Neuronal stem cell (in vitro differentiated cells): ENCODE results near the gene NKX2-4. TPM values are rescaled to one million over a fixed set of nuclear protein-coding genes. Genes with fewer than 3 reads are reported as not detected.

ENCODE experiments used
- DNase-seq: peaks from one replicate; pipeline ENCODE4 v3.0.0-alpha.2; 2013; ENCODE audit warnings: low spot score
- H2AFZ ChIP-seq: one replicate; pipeline ENCODE4 v1.6.1; 2013; ENCODE audit warnings: mild to moderate bottlenecking, low read length, inconsistent platforms
- H2AK5ac ChIP-seq: 2 replicates; pipeline ENCODE4 v1.6.1; 2013; ENCODE audit warnings: low read depth, mild to moderate bottlenecking, inconsistent platforms, low read length, moderate library complexity, mixed read lengths
- H2BK120ac ChIP-seq: 2 replicates; pipeline ENCODE4 v1.6.1; 2013; ENCODE audit warnings: low read depth, mild to moderate bottlenecking, inconsistent platforms, low read length, moderate library complexity, mixed read lengths
- H2BK12ac ChIP-seq: one replicate; pipeline ENCODE4 v1.6.1; 2013; ENCODE audit warnings: low read length, inconsistent platforms
- H2BK15ac ChIP-seq: 2 replicates; pipeline ENCODE4 v1.6.1; 2013; ENCODE audit warnings: mild to moderate bottlenecking, low read length, inconsistent platforms, mixed read lengths
- H2BK5ac ChIP-seq: one replicate; pipeline ENCODE4 v1.6.1; 2013; ENCODE audit warnings: inconsistent platforms, mild to moderate bottlenecking, low read length, moderate library complexity
- H3K14ac ChIP-seq: one replicate; pipeline ENCODE4 v1.6.1; 2013; ENCODE audit warnings: low read length, inconsistent platforms
- H3K18ac ChIP-seq: 2 replicates; pipeline ENCODE4 v1.6.1; 2013; ENCODE audit warnings: low read length, inconsistent platforms
- H3K23ac ChIP-seq: 2 replicates; pipeline ENCODE4 v1.6.1; 2013; ENCODE audit warnings: low read depth, mild to moderate bottlenecking, mixed read lengths, low read length, inconsistent platforms; ENCODE audit not compliant: poor library complexity
- H3K27ac ChIP-seq: replicated peaks from 3 replicates; pipeline ENCODE4 v1.5.1; 2013; ENCODE audit warnings: low read length, inconsistent platforms
- H3K27me3 ChIP-seq, 3 experiments: 2 replicates each; pipeline ENCODE4 v1.6.1; 2013; ENCODE audit warnings: low read length in 3 of 3, mild to moderate bottlenecking in 2 of 3, inconsistent platforms in 1 of 3, low read depth in 1 of 3, mixed read lengths in 1 of 3, moderate library complexity in 1 of 3; ENCODE audit not compliant: control insufficient read depth in 3 of 3, insufficient read depth in 3 of 3
- H3K36me3 ChIP-seq, 2 donors: replicated peaks in 1 of 2; 2 replicates each; pipeline ENCODE4 v1.6.1; 2013; ENCODE audit warnings: low read length in 2 of 2; ENCODE audit not compliant: control insufficient read depth in 2 of 2, insufficient read depth in 2 of 2
- H3K4ac ChIP-seq: 2 replicates; pipeline ENCODE4 v1.6.1; 2013; ENCODE audit warnings: inconsistent platforms, mild to moderate bottlenecking, low read length, moderate library complexity
- H3K4me1 ChIP-seq, 2 donors: 1 replicate in 1 of 2; 2 replicates in 1 of 2; pipeline ENCODE4 v1.6.1; 2013; ENCODE audit warnings: low read length in 2 of 2, low read depth in 1 of 2; ENCODE audit not compliant: control insufficient read depth in 2 of 2, insufficient read depth in 1 of 2
- H3K4me2 ChIP-seq: one replicate; pipeline ENCODE4 v1.6.1; 2013; ENCODE audit warnings: mild to moderate bottlenecking, low read length, inconsistent platforms; ENCODE audit not compliant: insufficient read depth, poor library complexity, severe bottlenecking
- H3K4me3 ChIP-seq, 2 donors: 2 replicates each; pipeline ENCODE4 v1.5.1; 2013; ENCODE audit warnings: low read length in 2 of 2, mild to moderate bottlenecking in 2 of 2, inconsistent platforms in 1 of 2, moderate library complexity in 1 of 2
- H3K79me1 ChIP-seq: one replicate; pipeline ENCODE4 v1.6.1; 2013; ENCODE audit warnings: low read depth, mild to moderate bottlenecking, inconsistent platforms, low read length, moderate library complexity
- H3K9ac ChIP-seq: one replicate; pipeline ENCODE4 v1.6.1; 2013; ENCODE audit warnings: mild to moderate bottlenecking, low read depth, low read length, inconsistent platforms; ENCODE audit not compliant: poor library complexity
- H3K9me3 ChIP-seq, 2 donors: replicated peaks in 1 of 2; 2 replicates each; pipeline versions ENCODE3 to v1.6.1; 2013; ENCODE audit warnings: low read length in 2 of 2, mild to moderate bottlenecking in 2 of 2, inconsistent platforms in 1 of 2, low read depth in 1 of 2, mixed read lengths in 1 of 2, moderate library complexity in 1 of 2; ENCODE audit not compliant: control insufficient read depth in 2 of 2, insufficient read depth in 1 of 2
- H4K8ac ChIP-seq: one replicate; pipeline ENCODE4 v1.6.1; 2013; ENCODE audit warnings: low read depth, mild to moderate bottlenecking, inconsistent platforms, low read length, moderate library complexity
- H4K91ac ChIP-seq: one replicate; pipeline ENCODE4 v1.6.1; 2013; ENCODE audit warnings: low read length, low read depth, mild to moderate bottlenecking, inconsistent platforms; ENCODE audit not compliant: poor library complexity
- WGBS, 2 donors: extraction: QIAGEN DNeasy Blood & Tissue Kit; methylation state at CpG; one replicate each; pipeline ENCODE4 v1.1.7; 2013; ENCODE audit warnings: missing lambda C conversion rate in 2 of 2, mixed read lengths in 1 of 2; ENCODE audit not compliant: insufficient read length in 2 of 2, insufficient replicate concordance in 1 of 2; ENCODE audit errors: extremely low coverage in 2 of 2; 5-methylcytosine and 5-hydroxymethylcytosine counted together
- polyA plus RNA-seq, 2 experiments: library from polyadenylated mRNA; stranded (reverse); fragments of 200-250 nt; gene quantifications; one replicate each; pipeline ENCODE4 v1.2.3, GENCODE V29; 2013

The NKX2-4 gene
- not detected for polyA plus RNA-seq (2013, experiment 1 of 2)
- polyA plus RNA-seq (2013, experiment 2 of 2): not detected

DNA sequence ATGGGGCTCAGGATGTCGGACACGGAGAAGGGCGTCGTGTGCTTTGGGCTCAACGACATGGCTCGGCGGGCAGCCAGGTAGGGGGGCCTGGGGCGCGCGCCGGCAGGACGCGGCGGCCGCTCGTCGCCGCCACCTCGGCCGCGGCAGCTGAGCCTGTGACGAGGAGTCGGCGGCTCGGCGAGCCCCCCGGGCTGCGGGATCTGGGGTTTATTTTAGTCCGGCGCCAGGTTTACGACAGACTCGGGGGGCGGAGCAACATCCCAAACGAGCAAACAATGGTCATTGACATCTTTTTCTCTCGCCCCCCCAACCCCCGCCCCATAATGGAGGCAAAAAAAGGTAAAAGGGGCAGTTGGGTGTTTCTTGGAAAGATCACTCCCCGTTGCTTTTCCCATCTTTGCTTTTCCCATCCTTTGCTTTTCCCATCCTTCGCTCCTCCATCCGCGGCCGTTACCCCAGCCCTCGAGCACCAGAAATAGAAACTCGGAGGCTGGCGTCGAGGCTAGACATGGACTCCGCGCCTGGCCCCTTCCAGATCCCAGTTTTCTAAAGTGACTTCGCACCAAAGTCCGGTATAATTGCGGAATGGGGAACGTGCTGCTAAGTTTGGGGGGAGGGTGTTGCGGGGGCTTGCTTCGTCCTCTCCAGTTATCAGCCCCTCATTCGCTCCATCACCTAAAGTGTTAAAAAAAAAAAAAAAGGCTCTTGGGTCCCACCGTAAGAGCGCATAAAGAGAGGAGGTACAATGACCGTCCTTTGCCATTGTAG, at the start of gene NKX2-4:
NKX2-4 (minus strand) TSS at position 186 of the 768 bp plus-strand sequence; CDS start at position 59, 127 bp downstream.
- peak within 1 kb of the TSS; percentile 56 for H3K14ac ChIP-seq
- peak within 1 kb of the TSS; percentile 31 for H3K23ac ChIP-seq
- no peak for DNase-seq
- H3K36me3 ChIP-seq: no peaks in the 10 kb centered on the region
- H3K9ac ChIP-seq: no peak within 1 kb of the TSS
- H3K18ac ChIP-seq: peak within 1 kb of the TSS; percentile 74
- H3K4me3 ChIP-seq: peak within 1 kb of the TSS in 1 of 2 donors; percentile 16
- H2AK5ac ChIP-seq: no peak within 1 kb of the TSS
- H3K4me1 ChIP-seq: no peaks in the 10 kb centered on the region
- no CpG with 5 or more reads among the region's 57 CpGs for WGBS, 2 donors
- H3K4me2 ChIP-seq: peak within 1 kb of the TSS; percentile 62
- peak within 1 kb of the TSS; percentile 84 for H2BK12ac ChIP-seq
- no peak within 1 kb of the TSS for H4K91ac ChIP-seq
- no peak within 1 kb of the TSS for H3K27ac ChIP-seq
- peaks cover 26 to 100% (median 49%) of the 10 kb centered on the region in 3 experiments for H3K27me3 ChIP-seq
- peak within 1 kb of the TSS; percentile 93 for H2AFZ ChIP-seq
- no peak within 1 kb of the TSS for H2BK120ac ChIP-seq
- no peaks in the 10 kb centered on the region for H3K9me3 ChIP-seq
- H4K8ac ChIP-seq: no peak within 1 kb of the TSS
- H3K79me1 ChIP-seq: no peaks in the 10 kb centered on the region
- H2BK15ac ChIP-seq: no peak within 1 kb of the TSS
- H3K4ac ChIP-seq: no peak within 1 kb of the TSS
- H2BK5ac ChIP-seq: peak within 1 kb of the TSS; percentile 66

DNA sequence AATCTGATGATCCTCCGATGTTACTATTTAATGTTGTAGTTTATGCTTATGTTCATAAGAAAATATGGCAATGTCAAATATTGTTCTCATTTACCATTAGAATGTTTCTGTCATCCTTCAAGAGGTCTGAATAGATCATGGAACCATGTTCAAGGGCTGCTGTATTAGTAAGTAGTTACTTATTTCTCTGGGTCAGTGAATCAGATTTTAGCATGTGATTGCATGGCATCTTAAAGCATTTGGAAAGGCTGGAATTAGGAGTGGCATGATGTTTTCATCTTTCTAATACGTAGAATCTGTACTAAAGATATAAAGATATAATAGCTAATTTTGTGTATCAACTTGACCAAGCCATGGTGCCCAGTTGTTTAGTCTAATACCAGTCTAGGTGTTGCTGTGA, 40.5 kb upstream of the NKX2-4 start:
- no peak overlapping the region for H2BK5ac ChIP-seq
- no peak overlapping the region for H3K27ac ChIP-seq
- H3K27me3 ChIP-seq: no peaks in the 10 kb centered on the region
- H3K23ac ChIP-seq: no peak overlapping the region
- no peak overlapping the region for H3K4me2 ChIP-seq
- H3K79me1 ChIP-seq: no peaks in the 10 kb centered on the region
- H4K8ac ChIP-seq: no peak overlapping the region
- no peaks in the 10 kb centered on the region for H3K9me3 ChIP-seq
- H3K14ac ChIP-seq: no peak overlapping the region
- no peak overlapping the region for H2BK15ac ChIP-seq
- H3K4me3 ChIP-seq: no peak overlapping the region
- no peak overlapping the region for H3K4ac ChIP-seq
- H2AK5ac ChIP-seq: no peak overlapping the region
- H3K9ac ChIP-seq: no peak overlapping the region
- no peak for DNase-seq
- H2BK120ac ChIP-seq: no peak overlapping the region
- no peak overlapping the region for H3K18ac ChIP-seq
- peaks cover 0 to 12% of the 10 kb centered on the region in 2 donors for H3K4me1 ChIP-seq
- no peaks in the 10 kb centered on the region for H3K36me3 ChIP-seq
- H4K91ac ChIP-seq: no peak overlapping the region
- no peak overlapping the region for H2AFZ ChIP-seq
- H2BK12ac ChIP-seq: no peak overlapping the region
- no CpG with 5 or more reads among the region's 2 CpGs for WGBS, 2 donors

DNA sequence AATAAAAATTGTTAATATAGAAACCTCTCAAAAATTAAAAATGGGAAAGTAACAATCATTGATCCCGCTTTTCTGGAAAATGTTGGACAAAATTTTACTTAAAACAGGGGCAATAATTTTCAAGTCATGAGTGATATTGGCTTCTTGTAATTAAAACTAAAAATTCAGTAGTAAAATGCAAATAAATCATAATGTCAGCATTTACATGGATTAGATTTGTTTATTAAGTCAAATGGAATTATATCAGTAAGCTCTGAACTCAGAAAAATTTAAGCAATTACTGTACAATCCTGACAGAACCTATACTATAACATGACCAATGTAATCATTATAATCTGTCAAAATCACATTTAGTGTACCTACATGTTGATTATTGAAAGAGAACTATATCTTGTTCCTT, 39.9 kb upstream of the NKX2-4 start:
- H3K4me2 ChIP-seq: no peak overlapping the region
- no peak overlapping the region for H4K8ac ChIP-seq
- H3K4ac ChIP-seq: no peak overlapping the region
- H3K9ac ChIP-seq: no peak overlapping the region
- H3K79me1 ChIP-seq: no peaks in the 10 kb centered on the region
- no peak overlapping the region for H3K27ac ChIP-seq
- no peak overlapping the region for H3K4me3 ChIP-seq
- no peak overlapping the region for H3K14ac ChIP-seq
- no peak overlapping the region for H3K18ac ChIP-seq
- no CpG with 5 or more reads among the region's 1 CpG for WGBS, 2 donors
- H2BK120ac ChIP-seq: no peak overlapping the region
- no peaks in the 10 kb centered on the region for H3K27me3 ChIP-seq
- no peak overlapping the region for H2BK15ac ChIP-seq
- no peaks in the 10 kb centered on the region for H3K36me3 ChIP-seq
- no peak overlapping the region for H2AK5ac ChIP-seq
- H3K9me3 ChIP-seq: no peaks in the 10 kb centered on the region
- H3K23ac ChIP-seq: no peak overlapping the region
- H2BK5ac ChIP-seq: no peak overlapping the region
- no peak for DNase-seq
- H2BK12ac ChIP-seq: no peak overlapping the region
- H3K4me1 ChIP-seq: peaks cover 0 to 12% of the 10 kb centered on the region in 2 donors
- H4K91ac ChIP-seq: no peak overlapping the region
- H2AFZ ChIP-seq: no peak overlapping the region

DNA sequence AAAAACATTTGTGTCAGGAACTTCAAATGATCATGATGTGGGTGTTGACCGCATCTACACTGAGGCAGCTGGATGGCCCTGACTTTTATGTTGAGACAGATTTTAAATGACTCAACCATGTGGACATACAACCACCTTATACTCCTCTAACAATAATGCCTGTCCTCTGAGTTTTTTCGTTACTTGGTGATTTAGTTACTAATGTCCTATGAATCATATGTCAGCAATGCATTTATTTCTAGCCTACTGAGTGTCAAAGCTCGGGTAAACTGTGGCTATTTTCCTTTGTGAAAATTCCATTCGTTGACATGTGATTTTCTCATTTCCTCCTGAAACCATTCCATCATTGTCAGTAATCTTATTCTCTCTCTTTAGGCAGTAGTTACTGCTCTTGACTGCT, 38.9 kb upstream of the NKX2-4 start:
- no peak overlapping the region for H3K14ac ChIP-seq
- H3K18ac ChIP-seq: no peak overlapping the region
- H2AFZ ChIP-seq: peak overlapping the region; percentile 54
- H3K4me3 ChIP-seq: no peak overlapping the region
- H3K4me2 ChIP-seq: no peak overlapping the region
- H3K9ac ChIP-seq: no peak overlapping the region
- no peaks in the 10 kb centered on the region for H3K79me1 ChIP-seq
- H3K23ac ChIP-seq: no peak overlapping the region
- no peak for DNase-seq
- H3K9me3 ChIP-seq: no peaks in the 10 kb centered on the region
- no peak overlapping the region for H2BK15ac ChIP-seq
- no peak overlapping the region for H3K27ac ChIP-seq
- H2BK12ac ChIP-seq: no peak overlapping the region
- no peaks in the 10 kb centered on the region for H3K36me3 ChIP-seq
- peaks cover 0 to 12% of the 10 kb centered on the region in 2 donors for H3K4me1 ChIP-seq
- H2BK5ac ChIP-seq: no peak overlapping the region
- H2AK5ac ChIP-seq: no peak overlapping the region
- no CpG with 5 or more reads among the region's 4 CpGs for WGBS, 2 donors
- H4K8ac ChIP-seq: no peak overlapping the region
- no peak overlapping the region for H4K91ac ChIP-seq
- no peak overlapping the region for H3K4ac ChIP-seq
- H2BK120ac ChIP-seq: no peak overlapping the region
- H3K27me3 ChIP-seq: no peaks in the 10 kb centered on the region
